H9 (cell line): ENCODE data around the gene TRHDE. TPM values are rescaled to one million over a fixed set of nuclear protein-coding genes. Genes with fewer than 3 reads are reported as not detected.

ENCODE experiments used
- DNase-seq: peaks from one replicate; pipeline ENCODE4 v3.0.0-alpha.2; 2017
- H2AFZ ChIP-seq: one replicate; pipeline ENCODE4 v1.6.1; 2013; ENCODE audit warnings: mild to moderate bottlenecking, low read length, control low read depth, moderate library complexity
- H2AK5ac ChIP-seq: 2 replicates; pipeline ENCODE4 v1.6.1; 2013; ENCODE audit warnings: low read length, control low read depth, mixed read lengths; ENCODE audit not compliant: insufficient read length
- H2BK120ac ChIP-seq: one replicate; pipeline ENCODE4 v1.6.1; 2013; ENCODE audit warnings: low read depth, mild to moderate bottlenecking, low read length, control low read depth, inconsistent platforms; ENCODE audit not compliant: poor library complexity, severe bottlenecking
- H2BK12ac ChIP-seq: 2 replicates; pipeline ENCODE4 v1.6.1; 2013; ENCODE audit warnings: low read length, control low read depth, mixed read lengths, low read depth; ENCODE audit not compliant: insufficient read length
- H2BK15ac ChIP-seq: 2 replicates; pipeline ENCODE4 v1.6.1; 2013; ENCODE audit warnings: low read depth, low read length, control low read depth
- H2BK20ac ChIP-seq: one replicate; pipeline ENCODE4 v1.6.1; 2013; ENCODE audit warnings: low read depth, mild to moderate bottlenecking, low read length, control low read depth, inconsistent platforms; ENCODE audit not compliant: poor library complexity, severe bottlenecking
- H2BK5ac ChIP-seq: 2 replicates; pipeline ENCODE4 v1.6.1; 2013; ENCODE audit warnings: low read length, control low read depth, mixed read lengths; ENCODE audit not compliant: insufficient read length
- H3K14ac ChIP-seq: 2 replicates; pipeline ENCODE4 v1.6.1; 2013; ENCODE audit warnings: low read length, control low read depth; ENCODE audit not compliant: insufficient read depth
- H3K18ac ChIP-seq: 2 replicates; pipeline ENCODE4 v1.6.1; 2013; ENCODE audit warnings: low read depth, mild to moderate bottlenecking, mixed read lengths, low read length, control low read depth; ENCODE audit not compliant: insufficient read length
- H3K23ac ChIP-seq: 2 replicates; pipeline ENCODE4 v1.6.1; 2013; ENCODE audit warnings: low read length, control low read depth, mixed read lengths, low read depth; ENCODE audit not compliant: insufficient read length
- H3K23me2 ChIP-seq: 2 replicates; pipeline ENCODE4 v1.6.1; 2013; ENCODE audit warnings: low read depth, mild to moderate bottlenecking, mixed read lengths, low read length, control low read depth; ENCODE audit not compliant: insufficient read length, poor library complexity, severe bottlenecking
- H3K27ac ChIP-seq: 2 replicates; pipeline ENCODE4 v1.5.1; 2013; ENCODE audit warnings: low read length, control low read depth, mixed read lengths, low read depth; ENCODE audit not compliant: insufficient read length
- H3K27me3 ChIP-seq: 2 replicates; pipeline ENCODE4 v1.6.1; 2013; ENCODE audit warnings: low read length, control low read depth, inconsistent platforms; ENCODE audit not compliant: insufficient read depth
- H3K4ac ChIP-seq: 2 replicates; pipeline ENCODE4 v1.6.1; 2013; ENCODE audit warnings: low read depth, mild to moderate bottlenecking, control low read depth, inconsistent platforms, low read length, moderate library complexity
- H3K4me1 ChIP-seq: 2 replicates; pipeline ENCODE4 v1.6.1; 2013; ENCODE audit warnings: low read length, control low read depth, inconsistent platforms; ENCODE audit not compliant: insufficient read depth
- H3K4me2 ChIP-seq: 2 replicates; pipeline ENCODE4 v1.6.1; 2013; ENCODE audit warnings: low read length, control low read depth, mixed read lengths; ENCODE audit not compliant: insufficient read length, insufficient read depth
- H3K56ac ChIP-seq: 2 replicates; pipeline ENCODE4 v1.6.1; 2013; ENCODE audit warnings: low read depth, mild to moderate bottlenecking, mixed read lengths, low read length, control low read depth; ENCODE audit not compliant: insufficient read length
- H3K79me1 ChIP-seq: 2 replicates; pipeline ENCODE4 v1.6.1; 2013; ENCODE audit warnings: low read depth, mild to moderate bottlenecking, moderate library complexity, low read length, control low read depth, inconsistent platforms; ENCODE audit not compliant: insufficient read depth, poor library complexity, severe bottlenecking
- H3K79me2 ChIP-seq: 2 replicates; pipeline ENCODE4 v1.6.1; 2013; ENCODE audit warnings: low read length, control low read depth, inconsistent platforms; ENCODE audit not compliant: insufficient read depth
- H3K9ac ChIP-seq: 2 replicates; pipeline ENCODE4 v1.6.1; 2013; ENCODE audit warnings: low read length, control low read depth, mixed read lengths; ENCODE audit not compliant: insufficient read length; ENCODE audit errors: extremely low read depth
- H3K9me3 ChIP-seq: one replicate; pipeline ENCODE4 v1.6.1; 2013; ENCODE audit warnings: low read depth, low read length, inconsistent platforms; ENCODE audit not compliant: control insufficient read depth
- H3T11ph ChIP-seq: one replicate; pipeline ENCODE4 v1.6.1; 2013; ENCODE audit warnings: mild to moderate bottlenecking, low read length, control low read depth, inconsistent platforms
- H4K20me1 ChIP-seq: one replicate; pipeline ENCODE4 v1.6.1; 2013; ENCODE audit not compliant: control insufficient read depth, insufficient read length, insufficient read depth
- H4K5ac ChIP-seq: 2 replicates; pipeline ENCODE4 v1.6.1; 2013; ENCODE audit warnings: low read depth, mild to moderate bottlenecking, mixed read lengths, low read length, control low read depth; ENCODE audit not compliant: insufficient read length
- H4K8ac ChIP-seq: replicated peaks from 2 replicates; pipeline ENCODE4 v1.6.1; 2013; ENCODE audit warnings: low read length, control low read depth, mixed read lengths, low read depth; ENCODE audit not compliant: insufficient read length
- H4K91ac ChIP-seq: 2 replicates; pipeline ENCODE4 v1.6.1; 2013; ENCODE audit warnings: low read depth, mild to moderate bottlenecking, moderate library complexity, mixed read lengths, low read length, control low read depth; ENCODE audit not compliant: insufficient read length
- H3K27ac Mint-ChIP-seq, 3 experiments: 2 replicates in 2 of 3; 3 replicates in 1 of 3; pipeline ENCODE4 v1.8.0; 2020 to 2021; ENCODE audit warnings: mixed read lengths in 3 of 3, mild to moderate bottlenecking in 1 of 3, moderate library complexity in 1 of 3
- H3K27me3 Mint-ChIP-seq: 2 replicates; pipeline ENCODE4 v1.8.0; 2021; ENCODE audit warnings: low read depth, mild to moderate bottlenecking, moderate library complexity, mixed read lengths
- H3K36me3 Mint-ChIP-seq, 3 experiments: 2 replicates in 2 of 3; 3 replicates in 1 of 3; pipeline ENCODE4 v1.8.0; 2020 to 2021; ENCODE audit warnings: low read depth in 3 of 3, mixed read lengths in 3 of 3; ENCODE audit not compliant: insufficient read depth in 1 of 3
- H3K4me1 Mint-ChIP-seq, 2 experiments: 2 replicates each; pipeline ENCODE4 v1.8.0; 2020; ENCODE audit warnings: mixed read lengths in 2 of 2
- H3K4me3 Mint-ChIP-seq, 2 experiments: 2 replicates in 1 of 2; 3 replicates in 1 of 2; pipeline ENCODE4 v1.8.0; 2020 to 2021; ENCODE audit warnings: mild to moderate bottlenecking in 2 of 2, mixed read lengths in 2 of 2, moderate library complexity in 1 of 2
- H3K9me3 Mint-ChIP-seq, 2 experiments: 2 replicates in 1 of 2; 3 replicates in 1 of 2; pipeline ENCODE4 v1.8.0; 2020; ENCODE audit warnings: mild to moderate bottlenecking in 2 of 2, mixed read lengths in 2 of 2, moderate library complexity in 1 of 2
- CTCF ChIP-seq: fragments of 200-600 bp; sonication (generic); conservative IDR thresholded peaks from 3 replicates; pipeline ENCODE4 v1.8.0; 2021; ENCODE audit warnings: antibody characterized with exemption, mild to moderate bottlenecking
- WGBS: extraction: QIAGEN DNeasy Blood & Tissue Kit; methylation state at CpG from one replicate; pipeline ENCODE4 v1.1.7; 2013; ENCODE audit warnings: missing lambda C conversion rate, low lambda C conversion rate, mixed read lengths; ENCODE audit not compliant: insufficient read length; ENCODE audit errors: extremely low coverage; 5-methylcytosine and 5-hydroxymethylcytosine counted together
- total RNA-seq: library from RNA; stranded (reverse); gene quantifications from 2 replicates; pipeline ENCODE4 v1.2.1, GENCODE V29; 2021

Gene TRHDE
- total RNA-seq, 1 experiment from 2014 or later, result 1.0 TPM

GRCh38 chr12:72271451-72272090 is 599 bp upstream of the TRHDE start:
- H2BK5ac ChIP-seq, result no peak overlapping the region
- H3K23ac ChIP-seq, result no peak overlapping the region
- no peak overlapping the region for H3K56ac ChIP-seq
- peak overlapping the region; percentile 49 for H3K18ac ChIP-seq
- no peak overlapping the region for H2BK15ac ChIP-seq
- no peaks in the 10 kb centered on the region for H3K79me1 ChIP-seq
- peak; percentile 78 for DNase-seq
- no CpG with 5 or more reads among the region's 35 CpGs for WGBS
- no peak overlapping the region for H3K4ac ChIP-seq
- H4K20me1 ChIP-seq, result peaks cover 4% of the 10 kb centered on the region
- H2AK5ac ChIP-seq, result no peak overlapping the region
- no peak overlapping the region for H2BK120ac ChIP-seq
- H3K23me2 ChIP-seq, result peaks cover 22% of the 10 kb centered on the region
- Mint-ChIP-seq H3K4me3 (peak overlapping the region; percentile 80 to 92), H3K27ac (peak overlapping the region in 1 of 3 experiments; percentile 20; a peak in 2 of 7 replicates), H3K36me3 (no peaks in the 10 kb centered on the region), H3K27me3 (peaks cover 60% of the 10 kb centered on the region), H3K4me1 (peaks cover 18 to 29% of the 10 kb centered on the region in 2 experiments), H3K9me3 (no peaks in the 10 kb centered on the region; a peak in 1 of 5 replicates)
- peaks cover 4% of the 10 kb centered on the region; the same call in 1 of the 2 replicates for H3K4me1 ChIP-seq
- H4K8ac ChIP-seq, result no peak overlapping the region
- H3T11ph ChIP-seq, result no peak overlapping the region
- H2AFZ ChIP-seq, result no peak overlapping the region
- H3K14ac ChIP-seq, result peak overlapping the region; percentile 68; the same call in 1 of the 2 replicates
- H3K9me3 ChIP-seq, result no peaks in the 10 kb centered on the region
- H3K27ac ChIP-seq, result no peak overlapping the region
- TF ChIP-seq CTCF, result 0 out of 3 replicates have a peak, but pooled peaks have one; percentile 31
- no peak overlapping the region for H2BK12ac ChIP-seq
- peak overlapping the region; percentile 36 for H3K9ac ChIP-seq
- H4K5ac ChIP-seq, result no peak overlapping the region
- H3K4me2 ChIP-seq, result peak overlapping the region; percentile 68
- H3K79me2 ChIP-seq, result no peaks in the 10 kb centered on the region
- H4K91ac ChIP-seq, result no peak overlapping the region
- H3K27me3 ChIP-seq, result peaks cover 12% of the 10 kb centered on the region
- no peak overlapping the region for H2BK20ac ChIP-seq
